Breast epithelium (tissue), 4 donors: ENCODE measurements around the gene STAT6. TPM values are rescaled to one million over a fixed set of nuclear protein-coding genes. Genes with fewer than 3 reads are reported as not detected.

Source experiments
- DNase-seq, 2 donors: peaks; one replicate each; pipeline ENCODE4 v3.0.0-alpha.2; 2019; ENCODE audit warnings: low spot score in 2 of 2
- H3K27ac ChIP-seq, 2 donors: fragments of 200-600 bp; sonication (generic) in 1 of 2; one replicate each; pipeline ENCODE4 v1.5.1; 2016 to 2019; ENCODE audit warnings: mild to moderate bottlenecking in 1 of 2
- H3K27me3 ChIP-seq, 2 donors: fragments of 200-600 bp; sonication (generic) in 1 of 2; one replicate each; pipeline versions ENCODE4 v1.5.1 to v1.6.0; 2017 to 2019; ENCODE audit warnings: control low read depth in 1 of 2, mild to moderate bottlenecking in 1 of 2
- H3K36me3 ChIP-seq: fragments of 200-600 bp; one replicate; pipeline ENCODE4 v1.5.1; 2019
- H3K4me1 ChIP-seq, 2 donors: fragments of 200-600 bp; sonication (generic); one replicate each; pipeline ENCODE4 v1.5.1; 2016 to 2019; ENCODE audit warnings: control low read depth in 1 of 2
- H3K4me3 ChIP-seq, 3 donors: fragments of 200-600 bp; sonication (generic); 1 replicate in 2 of 3; 2 replicates in 1 of 3; pipeline ENCODE4 v1.5.1; 2016 to 2019; ENCODE audit warnings: mild to moderate bottlenecking in 3 of 3, moderate library complexity in 2 of 3
- H3K9me3 ChIP-seq, 2 donors: fragments of 200-600 bp; sonication (generic) in 1 of 2; one replicate each; pipeline ENCODE4 v1.5.1; 2016 to 2019; ENCODE audit warnings: control low read depth in 1 of 2
- POLR2A ChIP-seq: fragments of 450-650 bp; IDR thresholded peaks from one replicate; pipeline ENCODE4 v1.6.1; 2016; ENCODE audit warnings: antibody characterized with exemption, mild to moderate bottlenecking, moderate library complexity
- POLR2AphosphoS5 ChIP-seq, 3 donors: sonication (generic); formaldehyde crosslinking; IDR thresholded peaks; one replicate each; pipeline ENCODE4 v1.6.1; 2017; ENCODE audit warnings: antibody characterized with exemption in 3 of 3
- intact Hi-C: fragments of 100-400 bp; cut with DNase I; formaldehyde crosslinking; loops from one replicate; pipeline ENCODE4 v1.15.1; 2023; ENCODE audit warnings: low total_unique reads
- total RNA-seq, 3 donors: library from RNA; depleted of rRNA; stranded (reverse); fragments of >200 nt; gene quantifications; one replicate each; pipeline ENCODE4 v1.1.0, GENCODE V29; 2016
- TF ChIP-seq, protein P1 (sequence below), 3 donors: fragments of 450-650 bp; IDR thresholded peaks; one replicate each; pipeline ENCODE4 v1.5.1; 2016 to 2017; ENCODE audit warnings: antibody characterized with exemption in 3 of 3, mild to moderate bottlenecking in 3 of 3, moderate library complexity in 3 of 3

The STAT6 gene
- total RNA-seq, 3 donors from 2014 or later = 139 to 147 (median 146) TPM

DNA sequence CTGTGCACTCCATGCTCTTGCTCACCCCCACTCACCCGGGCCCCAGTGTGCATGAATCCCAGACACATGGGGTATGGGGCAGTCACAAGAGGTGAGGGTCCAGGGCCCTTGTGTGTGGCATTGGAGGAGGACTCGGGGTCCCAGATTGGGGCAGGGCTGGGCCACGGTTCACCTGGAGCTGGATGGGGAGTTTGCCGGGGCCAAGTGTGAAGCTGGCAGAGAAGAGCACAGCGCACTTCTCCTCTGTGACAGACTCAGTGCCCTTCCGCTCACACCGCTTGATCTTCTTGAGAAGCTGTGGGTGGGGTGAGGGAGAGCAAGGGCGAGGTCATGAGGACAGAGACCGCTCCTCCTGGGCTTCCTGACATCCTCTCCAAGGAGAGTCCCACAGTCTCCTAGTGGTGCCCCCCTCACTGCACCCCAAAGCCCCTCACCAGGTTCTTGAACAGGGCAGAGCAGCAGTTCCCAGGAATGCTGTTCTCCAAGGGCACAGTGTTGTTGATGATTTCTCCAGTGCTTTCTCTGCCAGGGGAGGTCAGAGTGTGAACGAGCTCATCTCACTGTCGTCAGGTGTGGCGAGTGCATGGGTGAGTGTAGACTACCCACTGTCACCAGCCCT is 6.8 kb downstream of the STAT6 start:
- intact Hi-C loops = loop anchor here (10.0 kb wide), 1 partner anchor 1130 kb away; the partner anchor contains the start of gene RAB5B
- Histone ChIP-seq H3K27ac (no peak overlapping the region), H3K4me1 (no peaks in the 10 kb centered on the region), H3K9me3 (no peaks in the 10 kb centered on the region), H3K36me3 (no peaks in the 10 kb centered on the region), H3K27me3 (no peaks in the 10 kb centered on the region), H3K4me3 (no peak overlapping the region)
- DNase-seq = no peak
- TF ChIP-seq, protein P1, sequence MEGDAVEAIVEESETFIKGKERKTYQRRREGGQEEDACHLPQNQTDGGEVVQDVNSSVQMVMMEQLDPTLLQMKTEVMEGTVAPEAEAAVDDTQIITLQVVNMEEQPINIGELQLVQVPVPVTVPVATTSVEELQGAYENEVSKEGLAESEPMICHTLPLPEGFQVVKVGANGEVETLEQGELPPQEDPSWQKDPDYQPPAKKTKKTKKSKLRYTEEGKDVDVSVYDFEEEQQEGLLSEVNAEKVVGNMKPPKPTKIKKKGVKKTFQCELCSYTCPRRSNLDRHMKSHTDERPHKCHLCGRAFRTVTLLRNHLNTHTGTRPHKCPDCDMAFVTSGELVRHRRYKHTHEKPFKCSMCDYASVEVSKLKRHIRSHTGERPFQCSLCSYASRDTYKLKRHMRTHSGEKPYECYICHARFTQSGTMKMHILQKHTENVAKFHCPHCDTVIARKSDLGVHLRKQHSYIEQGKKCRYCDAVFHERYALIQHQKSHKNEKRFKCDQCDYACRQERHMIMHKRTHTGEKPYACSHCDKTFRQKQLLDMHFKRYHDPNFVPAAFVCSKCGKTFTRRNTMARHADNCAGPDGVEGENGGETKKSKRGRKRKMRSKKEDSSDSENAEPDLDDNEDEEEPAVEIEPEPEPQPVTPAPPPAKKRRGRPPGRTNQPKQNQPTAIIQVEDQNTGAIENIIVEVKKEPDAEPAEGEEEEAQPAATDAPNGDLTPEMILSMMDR (IDR thresholded peaks at IDR 0.05) = no peak
- no peak for TF ChIP-seq POLR2A
- no peak for TF ChIP-seq POLR2AphosphoS5 (IDR thresholded peaks at IDR 0.05)

DNA sequence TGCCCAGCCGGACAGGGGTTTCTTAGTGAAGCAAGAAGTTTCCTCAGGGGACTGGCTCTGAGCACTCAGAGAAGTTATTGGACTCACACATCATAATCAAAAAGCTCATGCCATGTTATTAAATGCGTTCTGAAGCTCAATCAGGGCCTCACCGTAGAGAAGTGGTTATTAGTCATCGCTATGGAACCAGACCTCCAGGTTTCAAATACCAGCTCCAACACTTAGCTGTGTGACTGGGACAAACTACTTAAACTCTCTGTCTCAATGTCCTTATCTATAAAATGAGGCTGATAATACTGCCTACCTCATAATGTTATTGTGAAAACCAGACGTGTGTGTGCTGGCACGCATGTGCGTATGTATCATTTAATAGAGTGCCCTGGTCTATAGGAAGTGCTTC is 7.3 kb downstream of the STAT6 start:
- Histone ChIP-seq H3K27me3 (no peaks in the 10 kb centered on the region), H3K4me3 (no peak overlapping the region), H3K9me3 (no peaks in the 10 kb centered on the region), H3K4me1 (no peaks in the 10 kb centered on the region), H3K36me3 (no peaks in the 10 kb centered on the region), H3K27ac (no peak overlapping the region)
- intact Hi-C loops = loop anchor here (10.0 kb wide), 1 partner anchor 1129 kb away; the partner anchor contains the start of gene RAB5B
- no peak for DNase-seq
- TF ChIP-seq POLR2A (no peak), POLR2AphosphoS5 (IDR thresholded peaks at IDR 0.05) (no peak)
- TF ChIP-seq, protein P1 (IDR thresholded peaks at IDR 0.05) = no peak

DNA sequence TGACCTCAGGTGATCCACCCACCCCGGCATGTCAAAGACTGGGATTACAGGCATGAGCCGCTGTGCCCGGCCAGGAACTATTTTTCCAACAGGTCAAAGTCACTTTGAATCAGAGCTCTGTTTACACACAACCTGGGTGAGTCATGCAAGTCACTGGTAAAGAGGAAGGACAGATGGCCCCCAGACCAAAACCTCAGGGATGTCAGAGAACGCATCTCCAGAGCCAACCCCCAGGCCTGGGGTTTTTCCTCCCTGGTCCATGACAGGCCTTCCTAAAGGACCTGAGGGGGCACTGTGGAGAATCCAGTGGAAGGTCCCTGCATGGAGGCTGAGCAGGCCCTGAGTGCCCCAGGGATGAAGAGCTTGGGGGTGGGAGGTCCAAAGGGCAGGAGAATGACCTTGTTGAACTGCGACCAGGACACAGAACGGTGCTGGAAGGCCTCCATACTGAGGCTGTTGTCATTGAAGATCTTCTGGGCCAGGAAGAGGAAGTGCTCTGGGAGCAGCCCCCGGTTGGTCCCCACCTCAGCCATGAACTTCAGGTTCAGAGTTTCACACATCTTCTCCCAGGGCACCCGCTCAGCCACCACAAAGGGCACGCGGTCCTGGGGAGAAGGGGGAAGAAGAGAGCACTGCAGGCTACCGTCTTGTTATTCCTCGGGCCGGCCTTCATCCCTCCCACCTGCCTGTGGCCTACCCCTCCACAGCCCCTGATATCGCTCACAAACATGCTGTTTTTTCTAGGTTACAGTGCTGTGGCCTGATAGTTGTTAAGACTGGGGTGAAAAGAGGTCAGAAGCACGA is 9.1 kb downstream of the STAT6 start:
- no peaks in the 10 kb centered on the region for H3K4me1 ChIP-seq
- H3K9me3 ChIP-seq = no peaks in the 10 kb centered on the region
- no peaks in the 10 kb centered on the region for H3K36me3 ChIP-seq
- intact Hi-C loops = loop anchor here (10.0 kb wide), 1 partner anchor 1127 kb away; the partner anchor contains the start of gene RAB5B
- no peaks in the 10 kb centered on the region for H3K27me3 ChIP-seq
- H3K4me3 ChIP-seq = no peak overlapping the region
- DNase-seq = no peak
- H3K27ac ChIP-seq = peak overlapping the region; percentile 53 to 61
- TF ChIP-seq POLR2A (no peak), POLR2AphosphoS5 (IDR thresholded peaks at IDR 0.05) (no peak)
- TF ChIP-seq, protein P1 (IDR thresholded peaks at IDR 0.05) = no peak

DNA sequence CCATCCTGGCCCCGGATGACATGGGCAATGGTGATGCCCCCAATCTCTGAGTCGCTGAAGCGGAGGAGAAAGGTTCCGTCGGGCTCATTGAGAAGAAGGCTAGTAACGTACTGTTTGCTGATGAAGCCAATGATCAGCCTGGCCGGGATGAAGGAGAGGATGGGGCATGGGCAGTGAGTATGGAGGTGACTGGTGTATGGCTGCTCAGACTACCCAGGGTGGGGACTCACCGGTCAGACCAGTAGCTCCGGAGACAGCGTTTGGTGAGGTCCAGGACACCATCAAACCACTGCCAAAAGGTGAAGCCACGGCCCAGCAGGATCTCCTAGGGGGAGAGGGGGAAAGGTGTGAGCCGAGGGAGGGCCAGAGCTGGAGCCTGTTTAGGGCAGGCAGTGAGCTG is 11.4 kb downstream of the STAT6 start:
- Histone ChIP-seq H3K36me3 (no peaks in the 10 kb centered on the region), H3K4me1 (no peaks in the 10 kb centered on the region), H3K27me3 (no peaks in the 10 kb centered on the region), H3K27ac (peak overlapping the region; percentile 25 to 40), H3K9me3 (no peaks in the 10 kb centered on the region), H3K4me3 (no peak overlapping the region)
- DNase-seq = no peak
- intact Hi-C loops = loop anchor here (10.0 kb wide), 1 partner anchor 1125 kb away; the partner anchor contains the start of gene RAB5B
- TF ChIP-seq POLR2AphosphoS5 (IDR thresholded peaks at IDR 0.05) (no peak), POLR2A (no peak)
- TF ChIP-seq, protein P1 (IDR thresholded peaks at IDR 0.05) = no peak
